HepG2 (cell line): ENCODE measurements around the gene IFT172. TPM values are rescaled to one million over a fixed set of nuclear protein-coding genes. Genes with fewer than 3 reads are reported as not detected.

ENCODE experiments used
- ATAD3A ChIP-seq: sonication (generic); formaldehyde crosslinking; IDR thresholded peaks from 2 replicates; pipeline ENCODE4 v1.4.0; 2020; ENCODE audit warnings: missing genetic modification reagents
- BCL6 ChIP-seq: IDR thresholded peaks from 2 replicates; pipeline ENCODE4 v1.6.1; 2016; ENCODE audit warnings: missing genetic modification reagents, missing compliant biosample characterization
- ISL2 ChIP-seq: sonication (generic); formaldehyde crosslinking; IDR thresholded peaks from 2 replicates; pipeline ENCODE4 v1.5.0; 2020; ENCODE audit warnings: missing genetic modification reagents
- MLLT10 ChIP-seq: sonication (generic); formaldehyde crosslinking; IDR thresholded peaks from 2 replicates; pipeline ENCODE4 v1.4.0; 2020; ENCODE audit warnings: missing genetic modification reagents
- RFXAP ChIP-seq: sonication (generic); formaldehyde crosslinking; IDR thresholded peaks from 2 replicates; pipeline ENCODE4 v1.4.0; 2020; ENCODE audit warnings: missing genetic modification reagents, borderline replicate concordance
- SKI ChIP-seq: fragments of 450-650 bp; IDR thresholded peaks from one replicate; pipeline ENCODE4 v1.6.1; 2018; ENCODE audit warnings: mild to moderate bottlenecking; ENCODE audit not compliant: partially characterized antibody
- SMAD1 ChIP-seq: sonication (generic); formaldehyde crosslinking; IDR thresholded peaks from 2 replicates; pipeline ENCODE4 v1.4.0; 2020; ENCODE audit warnings: missing genetic modification reagents, low read depth, mild to moderate bottlenecking, borderline replicate concordance
- ZFP37 ChIP-seq: sonication (generic); formaldehyde crosslinking; IDR thresholded peaks from 2 replicates; pipeline ENCODE4 v1.4.0; 2020; ENCODE audit warnings: missing genetic modification reagents, borderline replicate concordance
- ZFX ChIP-seq: sonication (generic); formaldehyde crosslinking; IDR thresholded peaks from 2 replicates; pipeline ENCODE4 v1.4.0; 2020; ENCODE audit warnings: mild to moderate bottlenecking, low read depth, missing genetic modification reagents, moderate library complexity
- ZNF18 ChIP-seq: sonication (generic); formaldehyde crosslinking; IDR thresholded peaks from 2 replicates; pipeline ENCODE4 v1.8.0; 2022; ENCODE audit warnings: mild to moderate bottlenecking, missing genetic modification reagents; ENCODE audit not compliant: insufficient replicate concordance
- ZNF224 ChIP-seq: sonication (generic); formaldehyde crosslinking; IDR thresholded peaks from 2 replicates; pipeline ENCODE4 v1.5.0; 2020; ENCODE audit warnings: mild to moderate bottlenecking, missing genetic modification reagents
- ZNF34 ChIP-seq: sonication (generic); formaldehyde crosslinking; IDR thresholded peaks from 2 replicates; pipeline ENCODE4 v1.4.0; 2020; ENCODE audit warnings: mild to moderate bottlenecking, missing genetic modification reagents, borderline replicate concordance
- ZNF615 ChIP-seq: sonication (generic); formaldehyde crosslinking; IDR thresholded peaks from 2 replicates; pipeline ENCODE4 v1.5.0; 2020; ENCODE audit warnings: mild to moderate bottlenecking, missing genetic modification reagents, borderline replicate concordance
- polyA plus RNA-seq, 8 experiments: library from polyadenylated mRNA; depleted of rRNA in 3 of 8; stranded (reverse) in 7 of 8; unstranded in 1 of 8; fragments of >200 nt; fragmentation: Illumina TruSeq in 4 of 8; extraction: Trizol in 4 of 8; gene quantifications; 2 replicates each; pipeline versions ENCODE4 v1.2.1 to v1.2.3, GENCODE V29; 2011 to 2016; ENCODE audit warnings: low read depth in 4 of 8, missing spikeins in 1 of 8, mixed read lengths in 1 of 8; ENCODE audit not compliant: insufficient read depth in 1 of 8
- total RNA-seq, 5 experiments: library from RNA; depleted of rRNA; stranded (reverse); fragments of >200 nt; fragmentation: Illumina TruSeq; extraction: Trizol; gene quantifications; 2 replicates each; pipeline ENCODE4 v1.2.3, GENCODE V29; 2016; ENCODE audit warnings: low read depth in 1 of 5
- TF ChIP-seq, protein P1 (sequence below): sonication (generic); formaldehyde crosslinking; IDR thresholded peaks from 2 replicates; pipeline ENCODE4 v1.5.1; 2020; ENCODE audit warnings: mild to moderate bottlenecking, missing genetic modification reagents
- TF ChIP-seq, protein P2 (sequence below): sonication (generic); formaldehyde crosslinking; IDR thresholded peaks from 2 replicates; pipeline ENCODE4 v1.5.0; 2020; ENCODE audit warnings: mild to moderate bottlenecking, missing genetic modification reagents

The IFT172 gene
- total and polyA plus RNA-seq, 2 of the 13 experiments (the other 11 are each of a cell fraction or from before 2014, with no cell fraction given) = 21.6 to 35.7 TPM

GRCh38 chr2:27421660-27422250 lies 67.8 kb downstream of the IFT172 start (continued):
- TF ChIP-seq, protein P1, sequence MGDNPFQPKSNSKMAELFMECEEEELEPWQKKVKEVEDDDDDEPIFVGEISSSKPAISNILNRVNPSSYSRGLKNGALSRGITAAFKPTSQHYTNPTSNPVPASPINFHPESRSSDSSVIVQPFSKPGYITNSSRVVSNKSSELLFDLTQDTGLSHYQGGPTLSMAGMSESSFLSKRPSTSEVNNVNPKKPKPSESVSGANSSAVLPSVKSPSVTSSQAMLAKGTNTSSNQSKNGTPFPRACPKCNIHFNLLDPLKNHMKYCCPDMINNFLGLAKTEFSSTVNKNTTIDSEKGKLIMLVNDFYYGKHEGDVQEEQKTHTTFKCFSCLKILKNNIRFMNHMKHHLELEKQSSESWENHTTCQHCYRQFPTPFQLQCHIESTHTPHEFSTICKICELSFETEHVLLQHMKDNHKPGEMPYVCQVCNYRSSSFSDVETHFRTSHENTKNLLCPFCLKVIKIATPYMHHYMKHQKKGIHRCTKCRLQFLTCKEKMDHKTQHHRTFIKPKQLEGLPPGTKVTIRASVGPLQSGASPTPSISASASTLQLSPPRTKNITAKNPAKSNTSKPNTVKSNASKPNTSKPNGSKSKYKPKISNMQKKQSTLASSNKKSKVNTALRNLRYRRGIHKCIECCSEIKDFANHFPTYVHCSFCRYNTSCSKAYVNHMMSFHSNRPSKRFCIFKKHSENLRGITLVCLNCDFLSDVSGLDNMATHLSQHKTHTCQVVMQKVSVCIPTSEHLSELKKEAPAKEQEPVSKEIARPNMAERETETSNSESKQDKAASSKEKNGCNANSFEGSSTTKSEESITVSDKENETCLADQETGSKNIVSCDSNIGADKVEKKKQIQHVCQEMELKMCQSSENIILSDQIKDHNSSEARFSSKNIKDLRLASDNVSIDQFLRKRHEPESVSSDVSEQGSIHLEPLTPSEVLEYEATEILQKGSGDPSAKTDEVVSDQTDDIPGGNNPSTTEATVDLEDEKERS (CRISPR knock-in tag) = no peak
- TF ChIP-seq ZFP37 (CRISPR knock-in tag) = no peak
- TF ChIP-seq ZFX (CRISPR knock-in tag) = no peak
- peak; percentile 92 for TF ChIP-seq SKI
- TF ChIP-seq RFXAP (CRISPR knock-in tag) = no peak
- TF ChIP-seq SMAD1 = no peak
- no peak for TF ChIP-seq ISL2 (CRISPR knock-in tag)
- no peak for TF ChIP-seq MLLT10
- peak; percentile 45 for TF ChIP-seq ZNF18 (CRISPR knock-in tag)
- no peak for TF ChIP-seq ZNF224
- TF ChIP-seq, protein P2, sequence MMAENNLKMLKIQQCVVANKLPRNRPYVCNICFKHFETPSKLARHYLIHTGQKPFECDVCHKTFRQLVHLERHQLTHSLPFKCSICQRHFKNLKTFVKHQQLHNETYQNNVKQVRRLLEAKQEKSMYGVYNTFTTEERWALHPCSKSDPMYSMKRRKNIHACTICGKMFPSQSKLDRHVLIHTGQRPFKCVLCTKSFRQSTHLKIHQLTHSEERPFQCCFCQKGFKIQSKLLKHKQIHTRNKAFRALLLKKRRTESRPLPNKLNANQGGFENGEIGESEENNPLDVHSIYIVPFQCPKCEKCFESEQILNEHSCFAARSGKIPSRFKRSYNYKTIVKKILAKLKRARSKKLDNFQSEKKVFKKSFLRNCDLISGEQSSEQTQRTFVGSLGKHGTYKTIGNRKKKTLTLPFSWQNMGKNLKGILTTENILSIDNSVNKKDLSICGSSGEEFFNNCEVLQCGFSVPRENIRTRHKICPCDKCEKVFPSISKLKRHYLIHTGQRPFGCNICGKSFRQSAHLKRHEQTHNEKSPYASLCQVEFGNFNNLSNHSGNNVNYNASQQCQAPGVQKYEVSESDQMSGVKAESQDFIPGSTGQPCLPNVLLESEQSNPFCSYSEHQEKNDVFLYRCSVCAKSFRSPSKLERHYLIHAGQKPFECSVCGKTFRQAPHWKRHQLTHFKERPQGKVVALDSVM = peak; percentile 93
- TF ChIP-seq ZNF34 (CRISPR knock-in tag) = no peak
- peak; percentile 38; the same call in 1 of the 2 replicates for TF ChIP-seq BCL6 (CRISPR knock-in tag)
- TF ChIP-seq ATAD3A (CRISPR knock-in tag) = no peak
- TF ChIP-seq ZNF615 (CRISPR knock-in tag) = no peak
